GM19397 (cell line): Measurements from ENCODE around the gene MRGPRD.

ENCODE experiments used
- ATAC-seq: cut with Tn5 transposase; IDR thresholded peaks from one replicate; pipeline ENCODE4 v1.9.1; 2021; ENCODE audit warnings: mild to moderate bottlenecking, moderate library complexity; ENCODE audit not compliant: unreplicated experiment

MRGPRD gene

GRCh38 chr11:68970921-68971636 is 9.7 kb downstream of the MRGPRD start:
- no peak for ATAC-seq

GRCh38 chr11:68969386-68969785 is 11.4 kb downstream of the MRGPRD start:
- no peak for ATAC-seq

- ATAC-seq, result no peak
Observed at GRCh38 chr11:68968306-68969250, 12.2 kb downstream of the MRGPRD start.

GRCh38 chr11:68966894-68967780 is 13.6 kb downstream of the MRGPRD start:
- no peak for ATAC-seq

DNA sequence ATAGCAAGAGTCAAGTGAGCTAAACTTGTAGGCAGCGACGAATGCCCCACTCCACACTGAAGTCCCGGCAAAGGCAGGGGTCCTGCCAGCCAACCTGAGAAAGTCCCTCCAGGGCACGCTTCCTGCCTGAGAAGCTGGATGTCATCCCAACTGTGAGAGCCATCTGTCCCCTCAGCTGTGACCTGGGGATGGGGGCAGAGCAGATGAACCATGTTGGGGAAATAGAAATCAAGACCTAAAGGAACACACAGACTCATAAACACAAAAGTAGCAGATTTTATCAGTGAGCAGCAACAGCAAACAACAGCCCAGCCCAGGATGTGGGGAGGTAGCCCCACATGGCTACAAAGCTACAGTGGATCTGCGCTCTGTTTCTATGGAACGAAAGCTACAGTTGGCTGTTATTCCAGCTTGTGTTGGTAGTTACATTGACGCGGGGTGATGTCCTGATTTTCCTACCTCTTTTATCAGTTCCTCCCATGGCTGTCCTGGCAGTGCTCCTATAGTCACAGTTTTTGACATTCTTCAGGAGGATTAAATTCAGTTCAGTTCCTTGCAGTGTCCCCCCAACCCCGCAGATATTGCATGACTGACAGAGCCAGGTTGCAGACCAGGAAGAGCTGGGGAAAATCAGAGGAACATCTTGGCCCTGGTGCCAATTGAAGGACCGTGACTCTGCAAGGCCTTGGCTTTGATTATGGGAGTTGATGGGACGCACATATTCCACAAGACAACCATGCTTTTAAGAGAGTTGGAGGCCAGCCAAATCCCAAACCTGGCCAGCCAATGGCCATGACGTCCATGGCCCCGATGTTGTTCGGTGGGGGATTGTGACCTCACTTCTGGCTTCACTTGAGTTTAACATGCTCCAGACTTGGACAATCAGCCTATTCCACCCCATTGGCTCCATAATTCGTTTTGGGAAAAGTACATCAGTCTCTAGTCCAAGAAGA is 14.6 kb downstream of the MRGPRD start:
- no peak for ATAC-seq

DNA sequence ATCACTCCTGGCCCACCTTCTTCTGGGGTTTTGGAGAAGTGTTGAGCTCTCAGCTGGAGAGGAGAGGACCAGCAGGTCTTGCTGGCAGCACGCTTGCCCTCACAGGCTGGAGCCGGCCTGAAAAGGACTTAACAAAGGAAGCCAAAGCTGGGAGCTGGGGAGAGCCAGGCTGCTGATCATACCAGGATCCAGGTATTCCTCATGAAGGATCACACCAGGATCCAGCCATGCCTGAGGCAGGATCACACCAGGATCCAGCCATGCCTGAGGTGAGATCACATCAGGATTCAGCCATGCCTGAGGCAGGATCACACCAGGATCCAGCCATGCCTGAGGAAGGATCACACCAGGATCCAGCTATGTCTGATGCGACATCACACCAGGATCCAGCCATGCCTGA is 17.0 kb downstream of the MRGPRD start:
- ATAC-seq, result no peak

- no peak for ATAC-seq
Observed at GRCh38 chr11:68962527-68963250, 18.1 kb downstream of the MRGPRD start.

DNA sequence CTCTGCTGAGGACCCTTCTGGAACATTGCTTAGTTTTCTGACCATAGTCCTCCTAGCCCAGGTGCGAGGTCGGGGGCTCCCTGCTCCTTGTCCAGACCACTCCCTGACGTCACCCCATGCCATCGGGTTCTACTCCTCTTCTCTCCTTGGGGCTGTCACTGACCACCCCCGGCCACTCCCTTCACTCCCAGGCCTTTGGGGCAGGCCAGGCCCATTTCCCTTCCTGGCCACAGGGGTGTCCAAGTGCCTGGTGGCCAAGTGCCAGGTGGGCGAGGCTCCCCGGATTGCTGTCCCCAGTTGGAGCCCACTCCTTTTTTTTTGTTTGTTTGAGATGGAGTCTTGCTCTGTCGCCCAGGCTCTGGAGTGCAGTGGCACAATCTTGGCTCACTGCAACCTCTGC is 19.5 kb downstream of the MRGPRD start:
- no peak for ATAC-seq

GRCh38 chr11:68960294-68961071 is 20.3 kb downstream of the MRGPRD start:
- no peak for ATAC-seq

DNA sequence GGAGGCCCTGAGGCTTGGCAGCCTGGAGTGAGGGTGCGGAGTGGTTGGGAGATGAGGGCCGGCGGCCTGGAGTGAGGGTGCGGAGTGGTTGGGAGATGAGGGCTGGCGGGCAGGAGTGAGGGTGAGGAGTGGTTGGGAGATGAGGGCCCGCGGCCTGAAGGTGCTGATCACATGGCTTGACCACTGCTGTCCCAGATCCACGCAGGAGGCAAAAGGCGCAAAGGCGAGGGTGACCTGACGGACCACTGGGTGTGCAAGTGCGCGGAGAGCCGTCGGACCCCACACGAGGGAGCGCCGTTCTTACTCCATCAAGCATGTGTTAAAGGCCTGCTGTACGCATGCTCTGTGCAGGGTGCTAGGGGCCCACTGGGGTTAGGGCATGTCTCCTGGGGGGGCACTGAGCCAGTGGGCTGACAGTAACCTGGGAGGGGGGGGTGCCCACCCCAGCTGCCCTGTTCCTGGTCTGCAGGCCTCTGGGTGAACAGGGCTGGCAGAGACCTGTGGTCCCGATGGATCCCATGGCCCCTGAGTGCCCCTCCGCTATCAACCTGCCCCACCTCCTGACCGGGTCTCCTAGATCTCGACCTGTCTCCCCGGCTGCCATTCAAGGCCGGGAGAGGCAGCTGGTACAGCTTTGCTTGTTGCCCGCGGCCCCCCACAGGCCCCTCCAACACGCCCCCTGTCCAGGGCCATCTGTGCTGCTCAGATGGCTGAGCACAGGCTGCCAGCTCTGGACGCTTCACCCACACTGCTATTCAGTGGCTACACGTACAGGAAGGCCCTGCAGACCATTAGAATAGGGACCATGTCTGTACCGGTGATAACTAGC is 21.1 kb downstream of the MRGPRD start:
- ATAC-seq, result no peak

- ATAC-seq, result no peak
Observed at GRCh38 chr11:68958211-68958610, 22.6 kb downstream of the MRGPRD start.

DNA sequence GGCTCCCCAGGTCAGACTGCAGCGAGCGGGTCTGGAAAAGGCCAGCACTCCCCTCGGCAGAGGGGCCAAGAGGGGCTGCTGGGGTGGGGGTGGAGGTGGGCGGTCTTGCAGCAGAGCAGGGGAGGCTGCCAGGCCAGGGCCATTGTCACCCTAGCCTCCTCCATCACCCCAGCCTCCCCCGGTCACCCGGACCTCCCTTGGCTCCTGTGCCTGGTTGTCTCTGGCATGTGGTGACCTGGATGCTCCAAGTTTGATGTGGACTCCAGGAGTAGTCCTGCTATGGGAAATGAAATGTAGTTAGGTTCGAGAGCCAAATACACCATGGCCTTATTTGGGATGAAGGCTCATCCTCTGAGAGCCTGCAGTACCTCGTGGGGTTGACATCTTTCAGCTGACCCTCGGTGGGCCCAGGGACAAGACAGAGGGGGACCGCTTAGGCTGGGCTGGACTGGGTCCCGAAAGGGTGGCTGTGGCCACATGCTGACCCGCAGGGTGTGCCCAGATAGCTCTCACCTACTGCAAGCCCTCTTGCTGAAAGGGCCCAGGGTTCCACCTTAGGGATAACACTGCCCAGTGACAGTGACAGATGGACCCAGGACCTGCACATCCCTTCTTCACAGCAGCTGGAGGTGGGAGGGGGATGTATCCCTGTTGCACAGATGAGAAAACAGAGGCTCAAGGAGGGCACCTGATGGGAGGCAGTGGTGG is 24.1 kb downstream of the MRGPRD start:
- ATAC-seq, result no peak

- ATAC-seq, result no peak
Observed at GRCh38 chr11:68956142-68956541, 24.6 kb downstream of the MRGPRD start.

GRCh38 chr11:68955607-68955958 is 25.2 kb downstream of the MRGPRD start:
- ATAC-seq, result no peak

GRCh38 chr11:68954836-68955606 is 25.8 kb downstream of the MRGPRD start:
- no peak for ATAC-seq

- ATAC-seq, result no peak
Observed at GRCh38 chr11:68950762-68951161, 30.0 kb downstream of the MRGPRD start.
